Neural cell (in vitro differentiated cells): ENCODE measurements around the gene INSR. TPM values are rescaled to one million over a fixed set of nuclear protein-coding genes. Genes with fewer than 3 reads are reported as not detected.

Experiments used
- H2AFZ ChIP-seq: fragments of 200-600, 300-800 bp; sonication (generic), shearing (Covaris generic); 2 replicates; pipeline ENCODE4 v1.6.0; 2014; ENCODE audit warnings: low read depth, mild to moderate bottlenecking, antibody characterized with exemption, low read length, moderate library complexity
- H3F3A ChIP-seq: fragments of 200-600 bp; shearing (Covaris generic); 2 replicates; pipeline ENCODE4 v1.6.1; 2016; ENCODE audit warnings: mild to moderate bottlenecking, moderate library complexity, mixed read lengths, antibody characterized with exemption, low read length; ENCODE audit not compliant: insufficient read depth, poor library complexity, severe bottlenecking
- H3K27ac ChIP-seq: fragments of 200-600, 300-800 bp; sonication (generic), shearing (Covaris generic); 2 replicates; pipeline ENCODE4 v1.5.1; 2014; ENCODE audit warnings: mild to moderate bottlenecking, low read length, moderate library complexity
- H3K27me3 ChIP-seq: fragments of 300-800, 200-600 bp; sonication (generic), shearing (Covaris generic); 2 replicates; pipeline ENCODE4 v1.6.0; 2014; ENCODE audit warnings: mild to moderate bottlenecking, low read depth, low read length, moderate library complexity; ENCODE audit not compliant: insufficient read depth
- H3K36me3 ChIP-seq: fragments of 300-800, 200-600 bp; sonication (generic), shearing (Covaris generic); 2 replicates; pipeline ENCODE4 v1.5.1; 2014; ENCODE audit warnings: mild to moderate bottlenecking, antibody characterized with exemption, low read length, moderate library complexity; ENCODE audit not compliant: insufficient read depth
- H3K4me2 ChIP-seq: fragments of 300-800, 200-600 bp; sonication (generic), shearing (Covaris generic); 2 replicates; pipeline ENCODE4 v1.6.0; 2014; ENCODE audit warnings: mild to moderate bottlenecking, low read length
- H3K4me3 ChIP-seq: fragments of 300-800, 200-600 bp; sonication (generic), shearing (Covaris generic); 2 replicates; pipeline ENCODE4 v1.5.1; 2014; ENCODE audit warnings: mild to moderate bottlenecking, low read length, moderate library complexity
- H3K79me2 ChIP-seq: fragments of 200-600 bp; shearing (Covaris generic); replicated peaks from 2 replicates; pipeline ENCODE4 v1.6.0; 2014; ENCODE audit warnings: mild to moderate bottlenecking, low read length, moderate library complexity; ENCODE audit not compliant: insufficient read depth
- H3K9ac ChIP-seq: fragments of 300-800, 200-600 bp; sonication (generic), shearing (Covaris generic); 2 replicates; pipeline ENCODE4 v1.6.1; 2016; ENCODE audit warnings: mild to moderate bottlenecking, low read length, mixed read lengths
- H3K9me2 ChIP-seq: fragments of 200-600 bp; shearing (Covaris generic); 2 replicates; pipeline ENCODE4 v1.6.1; 2016; ENCODE audit warnings: mild to moderate bottlenecking, low read length, mixed read lengths; ENCODE audit not compliant: insufficient read depth
- H3K9me3 ChIP-seq: fragments of 200-600, 300-800 bp; sonication (generic), shearing (Covaris generic); 2 replicates; pipeline ENCODE4 v1.6.1; 2016; ENCODE audit warnings: mild to moderate bottlenecking, mixed run types, low read length, moderate library complexity, mixed read lengths
- H4K20me1 ChIP-seq: fragments of 200-600 bp; shearing (Covaris generic); 2 replicates; pipeline ENCODE4 v1.6.1; 2016; ENCODE audit warnings: mild to moderate bottlenecking, mixed run types; ENCODE audit not compliant: insufficient read depth
- EP300 ChIP-seq: fragments of 450-650 bp; conservative IDR thresholded peaks from 2 replicates; pipeline ENCODE4 v1.6.1; 2014; ENCODE audit warnings: antibody characterized with exemption, mild to moderate bottlenecking, moderate library complexity; ENCODE audit not compliant: poor library complexity, severe bottlenecking
- EZH2 ChIP-seq: fragments of 200-600, 300-800 bp; shearing (Covaris generic), sonication (generic); IDR thresholded peaks from 2 replicates; pipeline ENCODE4 v1.6.1; 2014; ENCODE audit warnings: antibody characterized with exemption, low read length, borderline replicate concordance, mild to moderate bottlenecking; ENCODE audit not compliant: insufficient read depth, poor library complexity, severe bottlenecking
- MXI1 ChIP-seq: fragments of 450-650 bp; conservative IDR thresholded peaks from 2 replicates; pipeline ENCODE4 v1.6.1; 2014; ENCODE audit warnings: antibody characterized with exemption, mild to moderate bottlenecking; ENCODE audit not compliant: poor library complexity, severe bottlenecking
- POLR2AphosphoS5 ChIP-seq: IDR thresholded peaks from 2 replicates; pipeline ENCODE4 v1.6.1; 2012
- RAD21 ChIP-seq: fragments of 450-650 bp; conservative IDR thresholded peaks from 2 replicates; pipeline ENCODE4 v1.6.1; 2014; ENCODE audit warnings: antibody characterized with exemption, mild to moderate bottlenecking, moderate library complexity
- SMC3 ChIP-seq: fragments of 450-650 bp; conservative IDR thresholded peaks from 2 replicates; pipeline ENCODE4 v1.6.1; 2014; ENCODE audit warnings: antibody characterized with exemption, mild to moderate bottlenecking, moderate library complexity; ENCODE audit not compliant: poor library complexity
- TAF1 ChIP-seq: IDR thresholded peaks from 2 replicates; pipeline ENCODE4 v1.6.1; 2012; ENCODE audit warnings: low read depth
- polyA plus RNA-seq: library from polyadenylated mRNA; depleted of rRNA; stranded (reverse); fragments of >200 nt; gene quantifications from 2 replicates; pipeline ENCODE4 v1.2.3, GENCODE V29; 2014
- TF ChIP-seq, protein P1 (sequence below): IDR thresholded peaks from 2 replicates; pipeline ENCODE4 v1.6.1; 2012; ENCODE audit warnings: borderline replicate concordance
- TF ChIP-seq, protein P2 (sequence below): fragments of 450-650 bp; IDR thresholded peaks from 2 replicates; pipeline ENCODE4 v1.5.1; 2014; ENCODE audit warnings: antibody characterized with exemption, mild to moderate bottlenecking, moderate library complexity; ENCODE audit not compliant: poor library complexity, severe bottlenecking

The INSR gene
- polyA plus RNA-seq, 1 donor from 2014 or later, result 16.0 TPM

DNA sequence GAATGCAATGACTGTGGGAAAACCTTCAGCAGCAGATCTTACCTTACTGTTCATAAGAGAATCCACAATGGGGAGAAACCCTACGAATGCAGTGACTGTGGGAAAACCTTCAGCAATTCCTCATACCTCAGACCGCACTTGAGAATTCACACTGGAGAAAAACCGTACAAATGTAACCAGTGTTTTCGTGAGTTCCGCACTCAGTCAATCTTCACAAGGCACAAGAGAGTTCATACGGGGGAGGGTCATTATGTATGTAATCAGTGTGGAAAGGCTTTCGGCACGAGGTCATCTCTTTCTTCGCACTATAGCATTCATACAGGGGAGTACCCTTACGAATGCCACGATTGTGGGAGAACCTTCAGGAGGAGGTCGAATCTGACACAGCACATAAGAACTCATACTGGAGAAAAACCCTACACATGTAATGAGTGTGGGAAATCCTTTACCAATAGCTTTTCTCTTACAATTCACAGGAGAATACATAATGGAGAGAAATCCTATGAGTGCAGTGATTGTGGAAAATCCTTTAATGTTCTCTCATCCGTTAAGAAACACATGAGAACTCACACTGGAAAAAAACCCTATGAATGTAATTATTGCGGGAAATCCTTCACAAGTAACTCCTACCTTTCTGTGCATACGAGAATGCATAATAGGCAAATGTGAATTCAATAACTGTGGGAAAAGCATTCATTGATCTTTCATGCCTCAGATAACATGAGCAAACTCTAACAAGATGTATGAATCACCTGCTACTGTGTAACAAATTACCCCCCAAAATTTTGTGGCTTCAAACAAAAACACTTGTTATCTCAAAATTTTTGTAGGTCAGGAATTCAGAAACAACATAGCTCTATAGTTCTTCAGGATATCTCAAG lies 210.9 kb downstream of the INSR start:
- Histone ChIP-seq H3K27me3 (no peaks in the 10 kb centered on the region), H3K27ac (no peak overlapping the region), H2AFZ (no peak overlapping the region), H3K79me2 (no peaks in the 10 kb centered on the region), H3K4me2 (no peak overlapping the region), H3K9me2 (no peaks in the 10 kb centered on the region), H3F3A (no peaks in the 10 kb centered on the region), H3K4me3 (no peak overlapping the region), H4K20me1 (no peaks in the 10 kb centered on the region), H3K9ac (no peak overlapping the region), H3K36me3 (peaks cover 59% of the 10 kb centered on the region), H3K9me3 (peaks cover 52% of the 10 kb centered on the region)
- TF ChIP-seq POLR2AphosphoS5 (no peak), RAD21 (no peak), EZH2 (no peak), EP300 (no peak), MXI1 (no peak), TAF1 (no peak), SMC3 (no peak)
- TF ChIP-seq, protein P1, sequence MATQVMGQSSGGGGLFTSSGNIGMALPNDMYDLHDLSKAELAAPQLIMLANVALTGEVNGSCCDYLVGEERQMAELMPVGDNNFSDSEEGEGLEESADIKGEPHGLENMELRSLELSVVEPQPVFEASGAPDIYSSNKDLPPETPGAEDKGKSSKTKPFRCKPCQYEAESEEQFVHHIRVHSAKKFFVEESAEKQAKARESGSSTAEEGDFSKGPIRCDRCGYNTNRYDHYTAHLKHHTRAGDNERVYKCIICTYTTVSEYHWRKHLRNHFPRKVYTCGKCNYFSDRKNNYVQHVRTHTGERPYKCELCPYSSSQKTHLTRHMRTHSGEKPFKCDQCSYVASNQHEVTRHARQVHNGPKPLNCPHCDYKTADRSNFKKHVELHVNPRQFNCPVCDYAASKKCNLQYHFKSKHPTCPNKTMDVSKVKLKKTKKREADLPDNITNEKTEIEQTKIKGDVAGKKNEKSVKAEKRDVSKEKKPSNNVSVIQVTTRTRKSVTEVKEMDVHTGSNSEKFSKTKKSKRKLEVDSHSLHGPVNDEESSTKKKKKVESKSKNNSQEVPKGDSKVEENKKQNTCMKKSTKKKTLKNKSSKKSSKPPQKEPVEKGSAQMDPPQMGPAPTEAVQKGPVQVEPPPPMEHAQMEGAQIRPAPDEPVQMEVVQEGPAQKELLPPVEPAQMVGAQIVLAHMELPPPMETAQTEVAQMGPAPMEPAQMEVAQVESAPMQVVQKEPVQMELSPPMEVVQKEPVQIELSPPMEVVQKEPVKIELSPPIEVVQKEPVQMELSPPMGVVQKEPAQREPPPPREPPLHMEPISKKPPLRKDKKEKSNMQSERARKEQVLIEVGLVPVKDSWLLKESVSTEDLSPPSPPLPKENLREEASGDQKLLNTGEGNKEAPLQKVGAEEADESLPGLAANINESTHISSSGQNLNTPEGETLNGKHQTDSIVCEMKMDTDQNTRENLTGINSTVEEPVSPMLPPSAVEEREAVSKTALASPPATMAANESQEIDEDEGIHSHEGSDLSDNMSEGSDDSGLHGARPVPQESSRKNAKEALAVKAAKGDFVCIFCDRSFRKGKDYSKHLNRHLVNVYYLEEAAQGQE, result no peak

DNA sequence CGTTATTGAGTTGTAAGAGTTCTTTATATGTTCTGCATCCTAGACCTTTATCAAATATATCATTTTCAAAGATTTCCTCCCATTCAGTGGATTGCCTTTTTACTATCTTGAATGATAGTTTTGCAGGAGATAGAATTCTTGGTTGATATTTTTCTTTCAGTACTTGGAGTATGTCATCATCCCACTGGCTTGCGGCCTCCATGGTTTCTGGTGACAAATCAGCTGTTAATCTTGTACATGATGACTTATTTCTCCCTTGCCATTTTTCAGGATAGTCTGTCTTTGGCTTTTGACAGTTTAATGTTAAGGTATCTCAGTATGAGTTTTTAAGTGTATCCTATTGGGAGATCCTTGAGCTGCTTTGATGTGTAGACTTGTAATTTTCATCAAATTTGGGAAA lies 216.2 kb downstream of the INSR start:
- no peaks in the 10 kb centered on the region for H3K27me3 ChIP-seq
- H3K36me3 ChIP-seq, result peaks cover 53% of the 10 kb centered on the region
- H3F3A ChIP-seq, result no peaks in the 10 kb centered on the region

More for the DNA sequence above, 216.2 kb downstream of the INSR start:
- Histone ChIP-seq H3K79me2 (no peaks in the 10 kb centered on the region), H3K9me3 (peaks cover 33% of the 10 kb centered on the region), H2AFZ (no peak overlapping the region), H3K9ac (no peak overlapping the region), H3K9me2 (no peaks in the 10 kb centered on the region), H3K4me3 (no peak overlapping the region), H3K27ac (no peak overlapping the region), H4K20me1 (no peaks in the 10 kb centered on the region), H3K4me2 (no peak overlapping the region)
- TF ChIP-seq TAF1, result no peak
- no peak for TF ChIP-seq EP300
- no peak for TF ChIP-seq SMC3
- no peak for TF ChIP-seq POLR2AphosphoS5
- TF ChIP-seq, protein P2, sequence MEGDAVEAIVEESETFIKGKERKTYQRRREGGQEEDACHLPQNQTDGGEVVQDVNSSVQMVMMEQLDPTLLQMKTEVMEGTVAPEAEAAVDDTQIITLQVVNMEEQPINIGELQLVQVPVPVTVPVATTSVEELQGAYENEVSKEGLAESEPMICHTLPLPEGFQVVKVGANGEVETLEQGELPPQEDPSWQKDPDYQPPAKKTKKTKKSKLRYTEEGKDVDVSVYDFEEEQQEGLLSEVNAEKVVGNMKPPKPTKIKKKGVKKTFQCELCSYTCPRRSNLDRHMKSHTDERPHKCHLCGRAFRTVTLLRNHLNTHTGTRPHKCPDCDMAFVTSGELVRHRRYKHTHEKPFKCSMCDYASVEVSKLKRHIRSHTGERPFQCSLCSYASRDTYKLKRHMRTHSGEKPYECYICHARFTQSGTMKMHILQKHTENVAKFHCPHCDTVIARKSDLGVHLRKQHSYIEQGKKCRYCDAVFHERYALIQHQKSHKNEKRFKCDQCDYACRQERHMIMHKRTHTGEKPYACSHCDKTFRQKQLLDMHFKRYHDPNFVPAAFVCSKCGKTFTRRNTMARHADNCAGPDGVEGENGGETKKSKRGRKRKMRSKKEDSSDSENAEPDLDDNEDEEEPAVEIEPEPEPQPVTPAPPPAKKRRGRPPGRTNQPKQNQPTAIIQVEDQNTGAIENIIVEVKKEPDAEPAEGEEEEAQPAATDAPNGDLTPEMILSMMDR, result no peak
- TF ChIP-seq MXI1, result no peak
- TF ChIP-seq RAD21, result no peak
- no peak for TF ChIP-seq EZH2
- TF ChIP-seq, protein P1, result no peak
